Peyer's patch (tissue), 4 donors: ENCODE data around the gene PPM1J.

Source experiments
- CTCF ChIP-seq, 6 experiments: fragments of 450-650 bp in 4 of 6; fragments of 200-600 bp in 2 of 6; sonication (generic) in 1 of 6; IDR thresholded peaks; one replicate each; pipeline ENCODE4 v1.5.1; 2017 to 2019; ENCODE audit warnings: antibody characterized with exemption in 6 of 6, mild to moderate bottlenecking in 3 of 6, moderate library complexity in 1 of 6
- POLR2A ChIP-seq, 2 donors: fragments of 450-650 bp; IDR thresholded peaks; one replicate each; pipeline ENCODE4 v1.5.1; 2017; ENCODE audit warnings: antibody characterized with exemption in 2 of 2, mild to moderate bottlenecking in 2 of 2, moderate library complexity in 2 of 2

DNA sequence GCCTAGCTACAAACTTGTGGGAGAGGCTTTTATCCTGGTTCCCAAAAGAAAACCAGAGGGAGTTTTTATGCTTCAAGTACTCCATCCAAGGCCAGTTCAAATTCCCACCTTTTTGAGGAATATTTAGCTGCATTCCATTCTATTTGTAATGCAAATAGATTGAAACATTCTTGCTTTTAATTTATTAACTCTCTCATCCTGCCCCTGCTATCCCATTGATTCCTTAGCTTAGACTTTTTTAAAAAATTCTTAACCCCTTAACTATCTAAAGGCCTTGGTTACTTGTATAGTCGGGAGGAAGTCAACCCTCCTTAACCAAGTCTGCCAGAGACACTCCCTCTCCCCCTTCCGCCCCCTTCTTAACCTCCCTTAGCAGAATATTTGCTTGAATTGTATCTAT is 43.1 kb downstream of the PPM1J start:
- TF ChIP-seq CTCF (IDR thresholded peaks at IDR 0.05) (no peak), POLR2A (IDR thresholded peaks at IDR 0.05) (no peak)
